ENCODE data around the gene DDX41.

- TF ChIP-seq CTCF (IDR thresholded peaks at IDR 0.05; ENCODE audit: insufficient read depth, low read length) (no peak), POLR2AphosphoS5 (IDR thresholded peaks at IDR 0.05; ENCODE audit: low read depth) (no peak), REST (IDR thresholded peaks at IDR 0.05; ENCODE audit: insufficient replicate concordance, low read depth) (no peak), GABPA (IDR thresholded peaks at IDR 0.05; ENCODE audit: low read depth) (no peak), SPI1 (IDR thresholded peaks at IDR 0.05; ENCODE audit: borderline replicate concordance, low read depth) (no peak)
These were observed 3.5 kb upstream of the DDX41 start for GRCh38 chr5:177520271-177520670.
